ENCODE measurements around the gene BTNL2. TPM values are rescaled to one million over a fixed set of nuclear protein-coding genes. Genes with fewer than 3 reads are reported as not detected.

BTNL2 gene
- total RNA-seq: not detected in 3 replicates

DNA sequence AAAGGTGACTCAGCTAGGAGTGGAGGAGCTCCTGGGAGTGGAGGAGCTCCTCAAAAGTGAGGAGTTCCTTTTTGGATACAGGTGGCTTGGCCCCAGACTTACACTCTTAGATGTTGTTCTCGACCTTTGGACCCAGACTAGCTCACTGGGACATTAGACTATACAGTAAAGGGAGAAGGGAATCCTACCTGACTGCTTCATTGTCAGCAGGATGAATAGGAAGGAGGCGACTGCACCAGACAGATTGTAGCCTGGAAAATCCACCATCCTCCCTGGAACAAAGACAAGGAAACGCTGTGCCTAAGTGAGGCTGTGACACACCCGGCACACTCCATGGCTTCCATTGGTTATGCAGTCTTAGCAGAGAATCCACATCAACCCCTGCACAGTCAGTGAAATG, at the start of gene BTNL2:
TSS of gene BTNL2 (minus strand) at position 325 of the 400 bp plus-strand sequence. CDS start at position 267, 58 bp downstream.
- no peaks in the 10 kb centered on the region for H3K36me3 Mint-ChIP-seq
- TF ChIP-seq, protein P1, sequence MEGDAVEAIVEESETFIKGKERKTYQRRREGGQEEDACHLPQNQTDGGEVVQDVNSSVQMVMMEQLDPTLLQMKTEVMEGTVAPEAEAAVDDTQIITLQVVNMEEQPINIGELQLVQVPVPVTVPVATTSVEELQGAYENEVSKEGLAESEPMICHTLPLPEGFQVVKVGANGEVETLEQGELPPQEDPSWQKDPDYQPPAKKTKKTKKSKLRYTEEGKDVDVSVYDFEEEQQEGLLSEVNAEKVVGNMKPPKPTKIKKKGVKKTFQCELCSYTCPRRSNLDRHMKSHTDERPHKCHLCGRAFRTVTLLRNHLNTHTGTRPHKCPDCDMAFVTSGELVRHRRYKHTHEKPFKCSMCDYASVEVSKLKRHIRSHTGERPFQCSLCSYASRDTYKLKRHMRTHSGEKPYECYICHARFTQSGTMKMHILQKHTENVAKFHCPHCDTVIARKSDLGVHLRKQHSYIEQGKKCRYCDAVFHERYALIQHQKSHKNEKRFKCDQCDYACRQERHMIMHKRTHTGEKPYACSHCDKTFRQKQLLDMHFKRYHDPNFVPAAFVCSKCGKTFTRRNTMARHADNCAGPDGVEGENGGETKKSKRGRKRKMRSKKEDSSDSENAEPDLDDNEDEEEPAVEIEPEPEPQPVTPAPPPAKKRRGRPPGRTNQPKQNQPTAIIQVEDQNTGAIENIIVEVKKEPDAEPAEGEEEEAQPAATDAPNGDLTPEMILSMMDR (IDR thresholded peaks at IDR 0.05; ENCODE audit: unreplicated experiment): no peak
- H3K27ac Mint-ChIP-seq: no peak within 1 kb of the TSS
- peaks cover 70% of the 10 kb centered on the region for H3K27me3 Mint-ChIP-seq (ENCODE audit: low read depth)
- H3K4me3 Mint-ChIP-seq: no peak within 1 kb of the TSS
- no peaks in the 10 kb centered on the region for H3K9me3 Mint-ChIP-seq
- no peaks in the 10 kb centered on the region for H3K4me1 Mint-ChIP-seq
- DNase-seq (ENCODE audit: low spot score in 2 of 2, unreplicated experiment in 2 of 2): no peak

DNA sequence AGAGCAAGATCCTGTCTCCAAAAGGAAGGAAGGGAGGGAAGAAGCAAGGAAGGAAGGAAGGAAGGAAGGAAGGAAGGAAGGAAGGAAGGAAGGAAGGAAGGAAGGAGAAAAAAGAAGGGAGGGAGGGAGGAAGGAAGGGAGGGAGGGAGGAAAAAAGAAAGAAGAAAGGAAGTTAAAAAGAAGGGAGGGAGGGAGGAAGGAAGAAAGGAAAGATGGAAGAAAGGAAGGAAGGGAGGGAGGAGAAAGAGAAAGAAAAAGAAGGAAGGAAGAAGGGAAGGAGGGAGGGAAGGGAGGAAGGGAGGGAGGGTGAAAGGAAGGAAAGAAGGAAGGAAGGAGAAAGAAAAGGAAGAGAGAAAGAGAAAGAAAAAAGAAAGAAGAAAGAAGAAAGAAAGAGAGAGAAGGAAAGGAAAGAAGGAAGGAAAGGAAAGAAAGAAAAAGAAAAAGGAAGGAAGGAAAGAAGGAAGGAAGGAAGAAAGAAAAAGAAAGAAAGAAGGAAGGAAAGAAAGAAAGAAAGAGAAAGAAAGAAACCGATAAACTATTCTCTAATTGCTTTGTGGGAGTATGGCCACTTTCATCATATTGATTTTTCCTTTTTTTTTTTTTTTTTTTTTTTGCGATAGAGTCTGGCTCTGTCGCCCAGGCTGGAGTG, 42.2 kb upstream of the BTNL2 start:
- TF ChIP-seq, protein P1 (IDR thresholded peaks at IDR 0.05; ENCODE audit: unreplicated experiment): no peak
- DNase-seq (ENCODE audit: low spot score in 2 of 2, unreplicated experiment in 2 of 2): no peak
- H3K27ac Mint-ChIP-seq: no peak overlapping the region
- H3K36me3 Mint-ChIP-seq: peaks cover 4% of the 10 kb centered on the region
- H3K4me1 Mint-ChIP-seq: no peaks in the 10 kb centered on the region
- peaks cover 22% of the 10 kb centered on the region for H3K27me3 Mint-ChIP-seq (ENCODE audit: low read depth)
- no peak overlapping the region for H3K4me3 Mint-ChIP-seq
- peaks cover 17% of the 10 kb centered on the region for H3K9me3 Mint-ChIP-seq

- DNase-seq (ENCODE audit: low spot score in 2 of 2, unreplicated experiment in 2 of 2): no peak
- Mint-ChIP-seq H3K4me3 (no peak overlapping the region), H3K27ac (no peak overlapping the region), H3K4me1 (no peaks in the 10 kb centered on the region), H3K9me3 (peaks cover 14% of the 10 kb centered on the region), H3K27me3 (ENCODE audit: low read depth) (peaks cover 29% of the 10 kb centered on the region), H3K36me3 (peaks cover 4% of the 10 kb centered on the region)
- TF ChIP-seq, protein P1 (IDR thresholded peaks at IDR 0.05; ENCODE audit: unreplicated experiment): no peak
These were observed 41.0 kb upstream of the BTNL2 start for GRCh38 chr6:32447932-32448331.

DNA sequence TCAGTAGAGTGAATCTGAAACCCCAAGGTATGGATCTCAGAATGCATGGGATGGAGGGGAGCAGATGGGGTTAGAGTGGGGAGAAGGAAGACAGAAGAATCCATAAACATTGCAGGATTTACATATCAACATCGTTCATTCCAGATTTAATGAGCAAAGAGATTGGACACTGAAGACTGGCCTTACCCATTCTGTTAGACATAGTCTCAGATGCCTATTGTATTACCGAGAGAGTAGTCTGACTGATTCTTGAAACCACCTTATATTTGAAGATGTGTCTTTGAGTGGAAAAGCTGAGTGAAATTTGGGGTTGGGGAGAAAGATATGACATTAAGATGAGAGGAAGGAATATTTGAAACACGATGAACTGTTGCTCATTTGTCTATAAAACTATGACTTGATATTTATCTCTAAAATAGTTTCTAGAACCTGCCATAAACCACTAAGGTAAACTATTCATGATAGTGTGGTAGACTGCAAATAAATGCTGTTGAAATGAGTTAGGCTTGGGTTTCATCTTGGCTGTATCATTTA, 38.4 kb upstream of the BTNL2 start:
- TF ChIP-seq, protein P1 (IDR thresholded peaks at IDR 0.05; ENCODE audit: unreplicated experiment): no peak
- DNase-seq (ENCODE audit: low spot score in 2 of 2, unreplicated experiment in 2 of 2): no peak
- Mint-ChIP-seq H3K27me3 (ENCODE audit: low read depth) (peaks cover 26% of the 10 kb centered on the region), H3K27ac (no peak overlapping the region), H3K4me3 (no peak overlapping the region), H3K9me3 (no peaks in the 10 kb centered on the region), H3K4me1 (no peaks in the 10 kb centered on the region), H3K36me3 (no peaks in the 10 kb centered on the region)

GRCh38 chr6:32444433-32444832, 37.5 kb upstream of the BTNL2 start:
- H3K36me3 Mint-ChIP-seq: no peaks in the 10 kb centered on the region
- no peak overlapping the region for H3K4me3 Mint-ChIP-seq
- TF ChIP-seq, protein P1 (IDR thresholded peaks at IDR 0.05; ENCODE audit: unreplicated experiment): no peak
- no peaks in the 10 kb centered on the region for H3K9me3 Mint-ChIP-seq
- peaks cover 26% of the 10 kb centered on the region for H3K27me3 Mint-ChIP-seq (ENCODE audit: low read depth)
- DNase-seq (ENCODE audit: low spot score in 2 of 2, unreplicated experiment in 2 of 2): no peak
- H3K4me1 Mint-ChIP-seq: no peaks in the 10 kb centered on the region
- H3K27ac Mint-ChIP-seq: no peak overlapping the region

Measured in mesothelial cell of epicardium (in vitro differentiated cells).